Cortex of kidney (tissue), 1 donor: ENCODE measurements around the gene IFITM2.
"Not testable (repeated sequence)": the region's sequence is repeated elsewhere in the genome, so short reads cannot be mapped to it uniquely, and the experiment has no call there.

Experiments used
- DNase-seq: peaks from one replicate; lab custom pipeline; 2025; lab: John Stamatoyannopoulos, UW

IFITM2 gene

GRCh38 chr11:325796-326591 lies 18.4 kb downstream of the IFITM2 start:
- DNase-seq, result no peak

DNA sequence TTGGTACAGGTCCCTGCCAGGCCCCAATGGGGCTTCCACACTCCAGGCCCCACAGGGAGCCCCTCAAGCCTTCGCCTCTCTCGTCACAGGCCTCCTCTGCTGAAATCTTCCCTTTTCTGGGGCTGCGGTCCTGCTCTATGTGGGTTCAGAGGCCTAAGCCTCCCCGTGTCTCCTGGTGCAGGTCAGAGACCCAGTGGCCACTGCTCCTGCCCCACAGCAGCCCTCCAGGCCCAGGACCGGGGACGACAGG lies 18.9 kb downstream of the IFITM2 start:
- no peak for DNase-seq

DNA sequence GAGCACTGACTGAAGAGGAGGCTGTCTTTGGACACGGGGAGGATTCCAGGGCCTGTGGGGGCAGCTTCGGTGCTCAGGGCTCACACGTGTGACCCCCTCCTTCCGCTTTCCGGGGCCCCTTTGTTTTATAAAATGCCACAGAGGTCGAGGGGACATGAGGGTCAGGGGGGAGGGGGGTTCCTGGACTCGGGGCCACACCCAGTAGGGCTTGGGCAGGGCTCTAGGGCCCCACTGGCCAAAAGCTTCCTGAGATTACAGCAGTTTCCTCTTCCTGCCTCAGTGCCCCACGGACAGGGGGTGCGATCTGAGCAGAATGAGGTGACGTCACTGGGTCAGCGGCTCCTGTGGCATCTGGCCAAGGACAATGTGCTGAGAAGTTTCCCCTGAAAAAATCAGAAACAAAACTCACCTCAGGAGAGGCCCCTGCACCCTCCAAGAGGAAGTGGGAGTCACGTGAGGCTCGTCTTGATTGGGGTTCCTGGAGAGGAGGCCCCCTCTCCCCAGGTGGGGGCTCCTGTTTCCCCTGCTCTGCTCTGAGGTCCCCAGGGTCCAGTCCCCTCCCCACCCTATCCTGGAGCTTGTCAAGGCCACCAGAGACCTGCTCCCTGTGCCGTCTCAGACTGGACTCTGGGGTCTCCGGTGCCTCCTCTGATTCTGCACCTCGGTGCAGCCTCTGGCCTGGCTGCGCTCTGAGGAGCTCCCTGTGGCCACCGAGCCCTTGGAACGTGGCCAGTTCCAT lies 19.4 kb downstream of the IFITM2 start:
- no peak for DNase-seq

DNA sequence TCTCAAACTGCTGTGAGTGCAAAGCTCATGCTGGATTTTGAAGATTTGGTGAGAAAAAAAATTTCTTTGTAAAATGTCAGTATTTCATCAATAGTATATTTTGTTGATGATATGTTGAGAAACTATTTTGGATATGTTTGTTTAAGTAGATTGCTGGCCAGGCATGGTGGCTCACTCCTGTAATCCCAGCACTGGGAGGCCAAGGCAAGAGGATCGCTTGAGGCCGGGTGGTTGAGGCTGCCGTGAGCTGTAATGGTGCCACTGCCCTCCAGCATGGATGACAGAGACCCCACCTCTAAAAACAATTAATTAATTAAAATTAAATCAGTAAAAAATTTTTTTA lies 19.9 kb downstream of the IFITM2 start:
- DNase-seq, result no peak

GRCh38 chr11:328012-328411 lies 20.4 kb downstream of the IFITM2 start:
- no peak for DNase-seq

DNA sequence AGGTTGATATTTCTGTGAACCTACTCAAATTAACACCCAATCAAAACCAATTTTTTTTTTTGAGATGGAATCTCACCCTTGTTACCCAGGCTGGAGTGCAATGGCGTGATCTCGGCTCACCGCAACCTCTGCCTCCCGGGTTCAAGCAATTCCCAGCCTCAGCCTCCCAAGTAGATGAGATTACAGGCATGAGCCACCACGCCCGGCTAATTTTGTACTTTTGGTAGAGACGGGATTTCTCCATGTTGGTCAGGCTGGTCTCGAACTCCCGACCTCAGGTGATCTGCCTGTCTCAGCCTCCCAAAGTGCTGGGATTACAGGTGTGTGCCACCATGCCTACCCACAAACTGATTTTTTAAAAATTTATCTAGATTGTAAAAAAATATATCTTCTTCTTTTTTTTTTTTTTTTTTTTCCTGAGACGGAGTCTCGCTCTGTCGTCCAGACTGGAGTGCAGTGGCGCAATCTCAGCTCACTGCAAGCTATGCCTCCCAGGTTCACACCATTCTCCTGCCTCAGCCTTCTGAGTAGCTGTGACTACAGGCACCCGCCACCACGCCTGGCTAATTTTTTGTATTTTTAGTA lies 21.0 kb downstream of the IFITM2 start:
- not testable (repeated sequence) for DNase-seq

GRCh38 chr11:329886-330253 lies 22.3 kb downstream of the IFITM2 start:
- DNase-seq, result no peak

DNA sequence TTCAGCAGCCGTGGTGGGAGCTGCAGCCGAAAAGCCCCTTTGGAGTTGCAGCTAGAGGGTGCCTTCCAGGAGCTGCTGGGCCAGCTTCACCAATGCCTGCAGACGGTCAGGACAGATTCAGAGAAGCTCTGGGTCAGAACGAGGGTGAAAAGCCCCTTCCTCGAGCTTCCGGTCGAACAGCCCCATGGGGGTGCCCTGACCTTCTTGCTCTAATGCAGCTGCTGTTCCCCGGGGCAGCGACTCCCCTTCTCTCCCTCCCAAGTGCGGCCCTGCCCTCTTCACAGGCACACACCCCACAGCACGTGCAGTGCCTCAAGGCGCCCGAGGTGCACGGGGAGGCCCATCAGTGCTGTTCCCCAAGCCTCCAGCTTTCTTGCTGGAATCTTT lies 22.7 kb downstream of the IFITM2 start:
- DNase-seq, result no peak

- DNase-seq, result no peak
Observed at GRCh38 chr11:330694-331357, 23.2 kb downstream of the IFITM2 start.

GRCh38 chr11:331358-332060 lies 23.9 kb downstream of the IFITM2 start:
- no peak for DNase-seq

- no peak for DNase-seq
Observed at GRCh38 chr11:332651-333480, 25.2 kb downstream of the IFITM2 start.

DNA sequence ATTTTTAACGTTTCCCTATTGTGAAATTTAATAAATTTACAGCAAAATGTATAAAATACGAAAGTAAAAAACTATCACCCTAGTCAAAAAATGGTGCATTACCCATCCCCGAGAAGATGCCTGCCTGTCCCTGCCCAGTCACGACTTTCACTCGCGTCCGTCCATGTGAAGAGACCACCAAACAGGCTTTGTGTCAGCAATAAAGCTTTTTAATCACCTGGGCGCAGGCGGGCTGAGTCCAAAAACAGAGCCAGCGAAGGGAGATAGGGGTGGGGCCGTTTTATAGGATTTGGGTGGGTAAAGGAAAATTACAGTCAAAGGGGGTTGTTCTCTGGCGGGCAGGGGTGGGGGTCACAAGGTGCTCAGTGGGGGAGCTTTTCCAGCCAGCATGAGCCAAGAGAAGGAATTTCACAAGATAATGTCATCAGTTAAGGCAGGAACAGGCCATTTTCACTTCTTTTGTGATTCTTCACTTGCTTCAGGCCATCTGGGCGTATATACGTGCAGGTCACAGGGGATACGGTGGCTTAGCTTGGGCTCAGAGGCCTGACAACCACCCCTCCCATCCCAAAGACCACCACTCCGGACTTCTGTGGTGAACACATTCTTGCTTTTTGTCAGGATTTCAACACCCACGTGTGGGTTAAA lies 26.1 kb downstream of the IFITM2 start:
- not testable (repeated sequence) for DNase-seq

DNA sequence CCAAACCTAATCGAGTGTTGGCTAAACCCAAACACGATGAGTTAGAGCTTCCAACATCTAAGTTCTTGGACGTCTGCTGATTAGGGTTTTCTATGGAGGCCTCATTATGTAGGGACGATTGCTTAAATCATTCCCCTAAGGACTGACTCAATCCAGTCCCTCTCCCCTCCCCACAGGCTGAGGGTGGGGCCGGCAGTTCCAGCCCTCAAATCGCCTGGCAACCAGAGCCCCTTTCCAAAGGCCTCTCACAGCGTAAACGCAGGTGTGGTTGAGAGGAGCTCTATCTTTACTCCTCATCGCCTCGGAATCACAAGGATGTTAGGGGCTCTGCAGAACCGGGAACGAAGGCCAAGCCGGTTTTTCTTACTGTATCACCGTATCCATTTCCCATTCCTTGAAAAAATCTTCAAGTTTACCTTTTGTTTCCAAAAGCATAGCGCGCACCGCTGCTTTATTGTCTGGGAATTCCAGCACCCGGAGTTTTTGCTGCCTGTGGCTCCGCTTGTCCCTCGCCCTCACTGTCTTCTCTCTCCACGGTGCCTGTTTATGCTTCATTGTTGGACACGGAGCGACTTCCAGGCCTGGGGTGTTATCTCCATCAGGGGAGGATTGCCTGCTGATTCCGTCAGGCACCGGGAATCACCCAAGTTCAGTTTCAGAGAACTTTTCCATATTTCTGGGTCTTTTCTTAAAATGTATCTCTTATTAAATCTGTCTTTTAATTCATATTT lies 26.8 kb downstream of the IFITM2 start:
- DNase-seq, result no peak

- no peak for DNase-seq
Observed at GRCh38 chr11:335779-336658, 28.4 kb downstream of the IFITM2 start.

GRCh38 chr11:336659-337198 lies 29.1 kb downstream of the IFITM2 start:
- no peak for DNase-seq

DNA sequence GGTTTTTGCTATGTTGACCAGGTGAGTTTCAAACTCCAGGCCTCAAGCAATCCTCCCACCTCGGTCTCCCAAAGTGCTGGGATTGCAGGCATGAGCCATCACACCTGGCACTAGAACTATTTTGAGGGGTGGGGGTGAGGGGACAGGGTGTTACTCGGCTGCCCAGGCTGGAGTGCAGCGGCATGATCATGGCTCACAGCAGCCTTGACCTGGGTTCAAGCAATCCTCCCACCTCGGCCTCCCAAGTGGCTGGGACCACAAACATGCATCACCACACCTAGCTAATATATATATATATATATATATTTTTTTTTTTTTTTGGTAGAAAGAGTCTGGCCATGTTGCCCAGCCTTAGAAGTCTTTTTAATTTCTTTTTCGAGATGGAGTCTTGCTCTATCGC lies 30.1 kb downstream of the IFITM2 start:
- DNase-seq, result no peak

- no peak for DNase-seq
Observed at GRCh38 chr11:339963-340362, 32.3 kb downstream of the IFITM2 start.

DNA sequence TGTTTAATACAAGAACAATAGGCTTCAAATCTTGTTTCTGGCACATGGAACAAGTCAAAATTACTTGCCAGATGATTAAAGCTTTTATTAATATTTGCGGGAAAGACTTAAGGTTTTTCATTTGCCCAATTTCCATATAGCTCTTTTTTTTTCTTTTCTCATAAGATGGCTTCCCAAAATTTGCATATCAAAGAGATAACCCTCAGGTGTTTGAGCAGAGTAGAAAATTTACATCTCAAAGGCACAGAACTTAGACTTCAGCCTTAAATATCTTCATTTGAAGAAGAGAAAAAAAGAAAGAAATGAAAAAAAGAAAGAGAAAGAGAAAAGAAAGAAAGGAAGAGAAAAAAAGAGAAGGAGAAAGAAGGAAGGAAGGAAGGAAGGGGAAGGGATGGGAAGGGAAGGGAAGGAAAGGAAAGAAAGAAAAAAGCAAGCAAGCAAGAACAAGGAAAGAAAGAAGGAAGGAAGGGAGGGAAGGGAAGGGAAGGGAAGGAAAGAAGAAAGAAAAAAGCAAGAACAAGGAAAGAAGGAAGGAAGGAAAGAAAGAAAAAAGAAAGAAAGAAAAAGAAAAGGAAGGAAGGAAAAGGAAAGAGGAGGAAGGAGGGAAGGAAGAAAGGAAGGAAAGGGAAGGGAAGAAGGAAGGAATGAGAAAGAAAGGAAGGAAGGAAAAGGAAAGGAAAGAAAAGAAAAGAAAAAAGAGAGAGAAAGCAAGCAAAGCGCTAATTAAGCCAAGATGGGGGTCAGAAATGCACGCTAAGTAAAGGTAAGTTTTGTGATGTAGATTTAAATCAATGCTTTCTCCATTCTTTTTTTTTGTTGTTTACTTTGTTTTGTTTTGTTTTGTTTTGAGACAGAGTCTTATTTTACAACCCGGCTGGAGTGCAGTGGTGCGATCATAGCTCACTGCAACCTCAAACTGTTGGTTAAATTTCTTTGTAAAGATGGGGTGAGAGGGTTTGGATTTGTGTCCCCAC lies 33.2 kb downstream of the IFITM2 start:
- DNase-seq, result no peak
